OCI-LY7 (cell line): ENCODE measurements around the gene LMX1B. TPM values are rescaled to one million over a fixed set of nuclear protein-coding genes. Genes with fewer than 3 reads are reported as not detected.

Experiments used
- BruUV-seq: library from RNA; stranded (reverse); fragments of 400-500 nt; replicated peaks from 2 replicates; lab custom pipeline; 2021; lab: Mats Ljungman, UMichigan
- CTCF ChIA-PET: fragments of 300-600 bp; sonication (Branson Sonifier 250); formaldehyde crosslinking; loops from one replicate; lab custom pipeline; 2022; ENCODE audit warnings: antibody characterized with exemption; ENCODE audit not compliant: unreplicated experiment; lab: Charles Lee
- POLR2A ChIA-PET: fragments of 300-600 bp; sonication (Branson Sonifier 250); formaldehyde crosslinking; loops from one replicate; lab custom pipeline; 2022; ENCODE audit warnings: antibody characterized with exemption; lab: Charles Lee
- DNase-seq: peaks from one replicate; pipeline ENCODE4 v3.0.0-alpha.2; 2015; ENCODE audit warnings: low spot score
- H2AFZ ChIP-seq: fragments of 200-600 bp; sonication (generic), shearing (Covaris generic); 2 replicates; pipeline ENCODE4 v1.6.1; 2014; ENCODE audit warnings: mild to moderate bottlenecking, antibody characterized with exemption, low read length, moderate library complexity
- H3K27ac ChIP-seq: fragments of 200-600 bp; sonication (generic); 2 replicates; pipeline ENCODE4 v1.5.1; 2014; ENCODE audit warnings: mixed run types, low read depth, mild to moderate bottlenecking, moderate library complexity, low read length, inconsistent platforms; ENCODE audit not compliant: poor library complexity, severe bottlenecking
- H3K36me3 ChIP-seq: fragments of 200-600 bp; sonication (generic); 2 replicates; pipeline ENCODE4 v1.6.1; 2014; ENCODE audit warnings: mild to moderate bottlenecking, antibody characterized with exemption, low read length, moderate library complexity, mixed read lengths; ENCODE audit not compliant: insufficient read depth
- H3K4me1 ChIP-seq: fragments of 200-600 bp; sonication (generic); 2 replicates; pipeline ENCODE4 v1.5.1; 2014; ENCODE audit warnings: mild to moderate bottlenecking, low read length; ENCODE audit not compliant: insufficient read depth, poor library complexity, severe bottlenecking
- H3K4me2 ChIP-seq: fragments of 200-600 bp; sonication (generic); 2 replicates; pipeline ENCODE4 v1.6.1; 2014; ENCODE audit warnings: mild to moderate bottlenecking, low read length
- H3K4me3 ChIP-seq: fragments of 200-600 bp; sonication (generic); 2 replicates; pipeline ENCODE4 v1.5.1; 2014; ENCODE audit warnings: mild to moderate bottlenecking, low read depth, low read length; ENCODE audit not compliant: poor library complexity, severe bottlenecking
- H3K79me2 ChIP-seq: fragments of 200-600 bp; sonication (generic); 2 replicates; pipeline ENCODE4 v1.6.1; 2016; ENCODE audit warnings: low read depth, mild to moderate bottlenecking, low read length, moderate library complexity, mixed read lengths; ENCODE audit not compliant: insufficient read depth
- H3K9me2 ChIP-seq: fragments of 200-600 bp; sonication (generic); 2 replicates; pipeline ENCODE4 v1.6.1; 2016; ENCODE audit warnings: mild to moderate bottlenecking, low read length, mixed read lengths; ENCODE audit not compliant: insufficient read depth
- H3K9me3 ChIP-seq: fragments of 200-600 bp; sonication (generic); 2 replicates; pipeline ENCODE4 v1.6.1; 2014; ENCODE audit warnings: mild to moderate bottlenecking, mixed run types, low read length, mixed read lengths
- H4K20me1 ChIP-seq: fragments of 200-600 bp; sonication (generic); 2 replicates; pipeline ENCODE4 v1.6.1; 2014; ENCODE audit warnings: mild to moderate bottlenecking, antibody characterized with exemption, low read length, moderate library complexity, mixed read lengths; ENCODE audit not compliant: insufficient read depth
- CTCF ChIP-seq: fragments of 200-600 bp; sonication (generic); conservative IDR thresholded peaks from 2 replicates; pipeline ENCODE4 v1.5.1; 2014; ENCODE audit warnings: mild to moderate bottlenecking, antibody characterized with exemption, low read length, moderate library complexity, mixed read lengths
- EZH2phosphoT487 ChIP-seq: fragments of 200-600 bp; sonication (generic); IDR thresholded peaks from 2 replicates; pipeline ENCODE4 v1.6.1; 2018; ENCODE audit warnings: low read depth, borderline replicate concordance, mild to moderate bottlenecking, mixed run types, antibody characterized with exemption, low read length, moderate library complexity, mixed read lengths
- intact Hi-C: fragments of 100-400 bp; cut with micrococcal nuclease; formaldehyde crosslinking; loops from one replicate; pipeline ENCODE4 v1.10.0; 2022; ENCODE audit not compliant: unreplicated experiment
- total RNA-seq, 2 experiments: library from RNA; depleted of rRNA in 1 of 2; stranded (reverse); fragments of >200 nt in 1 of 2; shearing (Covaris generic) in 1 of 2; gene quantifications; 2 replicates each; pipeline ENCODE4 v1.2.3, GENCODE V29; 2014 to 2022

LMX1B gene
- total RNA-seq, 2 experiments from 2014 or later: not detected

GRCh38 chr9:126643945-126644527, 30.3 kb downstream of the LMX1B start:
- ChIA-PET POLR2A (interaction anchor here (0.7 kb wide), 1 partner anchor 62 kb away, joined by 3 read pairs; no protein-coding TSS in a partner anchor), CTCF (no interaction called here)
- Histone ChIP-seq H2AFZ (no peak overlapping the region), H3K4me1 (no peaks in the 10 kb centered on the region), H3K9me3 (no peaks in the 10 kb centered on the region), H3K79me2 (no peaks in the 10 kb centered on the region), H3K4me3 (no peak overlapping the region), H3K9me2 (no peaks in the 10 kb centered on the region), H3K4me2 (no peak overlapping the region), H4K20me1 (no peaks in the 10 kb centered on the region), H3K36me3 (no peaks in the 10 kb centered on the region), H3K27ac (no peak overlapping the region)
- no peak for DNase-seq
- intact Hi-C loops: no loop called here
- TF ChIP-seq CTCF: no peak
- no peak for TF ChIP-seq EZH2phosphoT487
- no TSS peak for BruUV-seq

GRCh38 chr9:126646162-126646561, 32.4 kb downstream of the LMX1B start:
- Histone ChIP-seq H3K36me3 (no peaks in the 10 kb centered on the region), H3K4me2 (no peak overlapping the region), H3K4me3 (no peak overlapping the region), H3K9me2 (no peaks in the 10 kb centered on the region), H4K20me1 (no peaks in the 10 kb centered on the region), H3K27ac (no peak overlapping the region), H3K4me1 (no peaks in the 10 kb centered on the region), H3K79me2 (no peaks in the 10 kb centered on the region), H3K9me3 (no peaks in the 10 kb centered on the region), H2AFZ (no peak overlapping the region)
- intact Hi-C loops: no loop called here
- DNase-seq: no peak
- BruUV-seq: no TSS peak
- TF ChIP-seq EZH2phosphoT487 (no peak), CTCF (no peak)
- CTCF ChIA-PET: no interaction called here
- POLR2A ChIA-PET: no interaction called here

GRCh38 chr9:126647585-126648411, 34.1 kb downstream of the LMX1B start:
- Histone ChIP-seq H3K9me2 (no peaks in the 10 kb centered on the region), H2AFZ (no peak overlapping the region), H3K9me3 (no peaks in the 10 kb centered on the region), H3K36me3 (no peaks in the 10 kb centered on the region), H3K4me3 (no peak overlapping the region), H3K4me2 (no peak overlapping the region), H3K4me1 (no peaks in the 10 kb centered on the region), H3K27ac (no peak overlapping the region), H4K20me1 (no peaks in the 10 kb centered on the region), H3K79me2 (no peaks in the 10 kb centered on the region)
- intact Hi-C loops: no loop called here
- BruUV-seq: no TSS peak
- no peak for DNase-seq
- ChIA-PET CTCF (no interaction called here), POLR2A (no interaction called here)
- TF ChIP-seq EZH2phosphoT487 (no peak), CTCF (no peak)
